ENCODE measurements around the gene CROCC2. TPM values are rescaled to one million over a fixed set of nuclear protein-coding genes. Genes with fewer than 3 reads are reported as not detected.

Gene CROCC2
- total and polyA plus RNA-seq, 2 donors (not counting 1 experiment from before 2014, with no cell fraction given) = not detected

GRCh38 chr2:240955306-240956170, 49.4 kb downstream of the CROCC2 start:
- H3K4me3 ChIP-seq (ENCODE audit: control extremely low read depth in 1 of 5, extremely low read depth in 1 of 5, insufficient read depth in 1 of 5, low read depth in 2 of 5, low read length in 4 of 5) = no peak overlapping the region
- no peaks in the 10 kb centered on the region for H3K4me1 Mint-ChIP-seq
- no peak overlapping the region for H3K27ac Mint-ChIP-seq
- H3K9me3 ChIP-seq (ENCODE audit: control extremely low read depth in 1 of 3, control insufficient read depth in 2 of 3, insufficient read depth in 1 of 3, low read length in 2 of 3) = no peaks in the 10 kb centered on the region
- no peak overlapping the region for H3K27ac ChIP-seq (ENCODE audit: low read length in 2 of 2)
- no peaks in the 10 kb centered on the region for H3K36me3 ChIP-seq (replicated peaks in 1 of 2; ENCODE audit: control extremely low read depth in 1 of 2, control insufficient read depth in 1 of 2, extremely low read depth in 1 of 2, insufficient read depth in 2 of 2, low read length in 1 of 2)
- H3K9me3 Mint-ChIP-seq (ENCODE audit: insufficient read depth) = no peaks in the 10 kb centered on the region
- ChIA-PET POLR2A (no interaction called here), CTCF (no interaction called here)
- ATAC-seq (ENCODE audit: low read depth) (no peak), DNase-seq (no peak)
- intact Hi-C loops (cut with micrococcal nuclease) = no loop called here
- H3K27me3 ChIP-seq (replicated peaks in 1 of 4; ENCODE audit: control extremely low read depth in 1 of 4, control insufficient read depth in 3 of 4, insufficient read depth in 4 of 4, low read length in 3 of 4) = peaks cover 0 to 14% (median 0%) of the 10 kb centered on the region in 4 experiments
- no peaks in the 10 kb centered on the region for H3K4me1 ChIP-seq (ENCODE audit: control insufficient read depth in 2 of 2, insufficient read depth in 2 of 2, low read length in 2 of 2)
- H4K20me1 ChIP-seq (ENCODE audit: control insufficient read depth, insufficient read depth, low read length, poor library complexity, severe bottlenecking) = no peaks in the 10 kb centered on the region
- no peaks in the 10 kb centered on the region for H3K79me2 ChIP-seq (ENCODE audit: control insufficient read depth, insufficient read depth, low read length)
- TF ChIP-seq CTCF (IDR thresholded peaks at IDR 0.05) = no peak
- TF ChIP-seq EZH2 (IDR thresholded peaks at IDR 0.05; ENCODE audit: borderline replicate concordance, insufficient read depth, low read depth, low read length, poor library complexity, severe bottlenecking) = no peak
- no peak overlapping the region for H3K4me2 ChIP-seq (replicated peaks; ENCODE audit: low read depth, low read length, poor library complexity, severe bottlenecking)
- no peak overlapping the region for H3K4me3 Mint-ChIP-seq
- 92% methylated on average over 11 of the region's 17 CpGs for WGBS (ENCODE audit: insufficient coverage)
- peaks cover 7% of the 10 kb centered on the region for H3K27me3 Mint-ChIP-seq
- no peak overlapping the region for H2AFZ ChIP-seq (ENCODE audit: insufficient read depth, low read depth, low read length, poor library complexity, severe bottlenecking)
- no peak overlapping the region for H3K9ac ChIP-seq (ENCODE audit: low read length)

- no peak for ATAC-seq (ENCODE audit: low read depth)
- Mint-ChIP-seq H3K27me3 (peaks cover 7% of the 10 kb centered on the region), H3K9me3 (ENCODE audit: insufficient read depth) (no peaks in the 10 kb centered on the region), H3K4me3 (no peak overlapping the region), H3K4me1 (no peaks in the 10 kb centered on the region), H3K27ac (no peak overlapping the region)
- H3K9me3 ChIP-seq (ENCODE audit: control extremely low read depth in 1 of 3, control insufficient read depth in 2 of 3, insufficient read depth in 1 of 3, low read length in 2 of 3) = no peaks in the 10 kb centered on the region
- no peak overlapping the region for H2AFZ ChIP-seq (ENCODE audit: insufficient read depth, low read depth, low read length, poor library complexity, severe bottlenecking)
- H3K27me3 ChIP-seq (replicated peaks in 1 of 4; ENCODE audit: control extremely low read depth in 1 of 4, control insufficient read depth in 3 of 4, insufficient read depth in 4 of 4, low read length in 3 of 4) = peaks cover 0 to 14% (median 0%) of the 10 kb centered on the region in 4 experiments
- H3K27ac ChIP-seq (ENCODE audit: low read length in 2 of 2) = no peak overlapping the region
- H3K79me2 ChIP-seq (ENCODE audit: control insufficient read depth, insufficient read depth, low read length) = no peaks in the 10 kb centered on the region
- intact Hi-C loops (cut with micrococcal nuclease) = no loop called here
- 90% methylated on average over 16 of the region's 16 CpGs for WGBS (ENCODE audit: insufficient coverage)
- no peaks in the 10 kb centered on the region for H3K36me3 ChIP-seq (replicated peaks in 1 of 2; ENCODE audit: control extremely low read depth in 1 of 2, control insufficient read depth in 1 of 2, extremely low read depth in 1 of 2, insufficient read depth in 2 of 2, low read length in 1 of 2)
- no peak for TF ChIP-seq EZH2 (IDR thresholded peaks at IDR 0.05; ENCODE audit: borderline replicate concordance, insufficient read depth, low read depth, low read length, poor library complexity, severe bottlenecking)
- TF ChIP-seq CTCF (IDR thresholded peaks at IDR 0.05) = no peak
- H4K20me1 ChIP-seq (ENCODE audit: control insufficient read depth, insufficient read depth, low read length, poor library complexity, severe bottlenecking) = no peaks in the 10 kb centered on the region
- H3K4me3 ChIP-seq (ENCODE audit: control extremely low read depth in 1 of 5, extremely low read depth in 1 of 5, insufficient read depth in 1 of 5, low read depth in 2 of 5, low read length in 4 of 5) = no peak overlapping the region
- no peak overlapping the region for H3K4me2 ChIP-seq (replicated peaks; ENCODE audit: low read depth, low read length, poor library complexity, severe bottlenecking)
- ChIA-PET POLR2A (no interaction called here), CTCF (no interaction called here)
- H3K9ac ChIP-seq (ENCODE audit: low read length) = no peak overlapping the region
- no peaks in the 10 kb centered on the region for H3K4me1 ChIP-seq (ENCODE audit: control insufficient read depth in 2 of 2, insufficient read depth in 2 of 2, low read length in 2 of 2)
- DNase-seq = no peak
Measured at GRCh38 chr2:240956171-240956934, 50.2 kb downstream of the CROCC2 start.

Data from B cell (primary cell).